Ammon's horn (tissue), 1 donor: ENCODE results near the gene NABP1.

Experiments used
- DNase-seq: peaks from one replicate; pipeline ENCODE4 v3.0.0-alpha.2; 2016; ENCODE audit warnings: low spot score

The NABP1 gene

GRCh38 chr2:191649519-191649918 lies 28.4 kb upstream of the NABP1 start:
- DNase-seq = no peak

- DNase-seq = no peak
Measured at GRCh38 chr2:191650896-191651773, 26.8 kb upstream of the NABP1 start.

GRCh38 chr2:191653667-191654391 lies 24.1 kb upstream of the NABP1 start:
- no peak for DNase-seq

DNA sequence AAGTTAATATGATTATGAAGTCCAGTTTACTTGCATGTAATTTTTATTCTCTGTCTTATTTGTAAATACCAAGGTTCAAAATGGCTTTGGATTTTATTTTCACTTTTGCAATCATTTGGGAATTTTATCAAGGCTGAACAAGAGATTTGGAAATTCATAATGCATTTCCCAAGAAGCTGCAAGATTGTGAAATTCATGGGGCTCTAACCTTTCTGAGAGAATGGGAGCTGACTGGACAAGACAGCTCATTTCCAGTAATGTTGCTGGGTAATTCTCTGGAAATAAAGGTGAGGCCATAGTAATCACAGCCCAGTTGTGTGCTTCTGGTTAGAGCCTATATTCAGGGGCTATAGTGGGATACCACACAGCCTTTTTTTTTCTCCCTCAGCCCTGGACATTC lies 21.5 kb upstream of the NABP1 start:
- no peak for DNase-seq

DNA sequence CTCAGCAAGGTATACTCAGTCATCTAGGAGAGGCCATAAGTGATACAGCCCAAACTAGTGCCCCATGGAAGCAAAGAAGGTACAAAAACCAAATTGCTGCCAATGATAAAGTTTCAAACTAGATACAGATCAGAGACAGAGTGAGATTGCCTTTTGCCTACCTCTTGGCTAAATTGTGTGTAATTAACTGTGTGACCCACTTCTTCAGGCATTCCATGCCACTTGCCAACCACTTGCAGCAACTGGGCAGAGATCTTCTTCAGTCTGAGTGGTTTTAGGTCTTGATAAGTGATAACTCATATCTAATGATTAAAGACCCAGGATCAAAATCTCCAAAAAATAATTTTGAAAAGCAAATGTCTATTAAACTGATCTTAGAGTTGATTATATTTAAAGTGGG lies 21.1 kb upstream of the NABP1 start:
- DNase-seq = no peak

DNA sequence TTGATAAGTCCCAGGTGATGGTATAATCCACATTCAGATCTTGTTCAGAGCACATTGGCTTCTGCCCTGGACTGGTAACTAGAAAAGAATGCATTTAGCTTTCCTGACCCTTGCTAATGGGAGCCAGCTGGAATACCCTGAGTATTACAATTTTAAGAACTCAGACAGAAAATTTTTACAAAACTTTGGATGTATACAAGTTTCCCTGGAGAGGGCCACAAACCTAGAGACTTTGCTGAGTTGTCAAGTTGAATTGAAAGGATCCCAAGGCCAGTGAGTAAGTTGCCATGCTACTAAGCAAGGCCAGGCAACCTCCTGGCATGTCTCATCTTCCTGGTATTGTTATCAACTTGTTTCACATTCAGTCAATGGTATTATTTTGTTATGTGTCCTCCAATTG lies 20.0 kb upstream of the NABP1 start:
- DNase-seq = no peak

GRCh38 chr2:191659198-191659597 lies 18.7 kb upstream of the NABP1 start:
- DNase-seq = no peak

DNA sequence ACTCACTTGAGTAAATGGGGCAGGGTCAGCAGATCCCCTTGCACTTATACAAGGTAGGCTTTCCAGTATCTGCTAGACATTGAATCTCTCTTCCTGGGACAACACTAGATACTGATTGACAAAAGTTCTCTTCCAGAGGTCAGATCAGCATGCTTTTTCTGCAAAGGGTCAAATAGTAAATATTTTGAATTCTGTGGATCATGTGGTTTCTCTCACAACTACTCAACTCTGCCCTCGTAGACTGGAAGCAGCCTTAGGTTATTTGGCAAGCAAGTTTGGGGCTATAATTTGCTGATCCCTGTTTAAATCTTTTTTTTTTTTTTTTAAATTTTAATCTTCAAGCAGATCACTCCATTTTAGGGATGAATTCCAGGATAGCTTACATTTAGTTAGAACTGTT lies 17.4 kb upstream of the NABP1 start:
- no peak for DNase-seq

DNA sequence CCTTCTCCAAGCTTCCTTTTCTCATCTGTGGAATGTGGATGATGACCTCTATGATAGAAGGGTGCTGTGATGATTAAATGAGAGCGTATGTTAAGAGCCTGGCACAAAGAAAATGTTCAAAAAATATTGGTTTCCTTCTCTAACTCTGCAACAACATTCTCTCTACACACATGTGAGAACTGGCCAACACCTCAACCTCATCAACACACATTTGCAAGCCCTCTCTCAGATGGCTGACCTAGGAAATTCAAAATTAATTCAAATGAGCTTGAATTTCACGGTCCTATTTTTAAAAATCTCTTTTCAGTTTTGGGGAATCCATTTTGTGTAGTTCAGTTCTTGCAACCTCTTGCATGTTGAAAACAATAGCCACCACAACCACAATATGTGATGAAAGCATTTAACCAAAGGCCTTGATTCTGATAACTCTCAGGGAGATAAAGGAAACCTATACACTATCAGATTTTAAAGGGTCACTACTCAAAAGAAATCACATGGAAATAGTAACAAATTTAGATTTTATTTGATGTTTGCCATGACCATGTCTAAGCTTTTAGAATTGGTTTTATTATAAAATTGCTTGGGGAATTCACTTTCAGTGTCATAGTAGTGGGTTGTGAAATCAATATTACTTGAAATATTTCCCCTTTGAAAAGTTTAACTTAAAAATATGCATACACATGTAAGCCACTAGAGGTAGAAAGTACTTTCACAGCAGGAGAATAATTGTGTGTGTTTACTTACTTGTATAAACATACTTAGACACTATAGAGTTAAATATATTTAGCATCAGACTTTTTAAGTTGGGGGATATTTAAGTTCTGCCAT lies 16.6 kb upstream of the NABP1 start:
- DNase-seq = no peak

GRCh38 chr2:191664823-191665677 lies 12.9 kb upstream of the NABP1 start:
- DNase-seq = no peak

GRCh38 chr2:191666226-191666625 lies 11.7 kb upstream of the NABP1 start:
- no peak for DNase-seq

DNA sequence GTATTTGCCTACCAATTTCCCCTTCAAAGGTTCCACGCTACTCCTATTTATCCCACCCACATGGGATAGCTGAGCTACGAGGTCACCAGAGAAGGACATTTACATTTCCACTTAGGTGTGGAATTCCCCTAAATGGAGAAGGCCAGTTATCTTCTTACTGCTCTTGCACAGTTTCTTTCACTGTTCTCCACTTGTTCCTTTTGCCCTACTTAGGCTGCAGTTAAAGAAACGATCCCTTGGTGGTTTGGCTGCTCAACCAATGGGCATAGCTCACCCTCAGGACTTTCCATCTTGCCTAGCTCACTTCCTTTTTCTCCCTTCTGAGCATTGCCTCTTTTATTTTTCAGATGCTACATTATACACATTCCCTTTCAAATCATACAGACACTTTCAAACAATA lies 11.2 kb upstream of the NABP1 start:
- DNase-seq = peak; percentile 50

DNA sequence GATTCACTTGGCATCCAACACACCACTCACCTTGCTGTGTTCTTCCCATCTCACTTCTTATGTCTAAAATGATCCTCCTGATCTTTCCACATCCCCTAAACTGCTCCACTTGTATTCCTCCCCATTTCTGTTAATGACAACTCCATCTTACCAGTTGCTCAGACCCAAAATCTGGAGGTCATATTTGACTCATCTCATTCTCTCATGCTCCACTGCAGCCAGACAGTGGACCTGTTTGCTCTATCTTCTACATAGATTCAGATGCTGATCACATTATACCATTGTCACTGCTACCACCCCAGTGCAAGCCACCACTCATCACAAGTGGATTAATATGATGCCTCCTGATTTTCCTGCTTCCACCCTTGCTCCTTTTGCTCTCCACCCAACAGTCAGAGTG lies 7.9 kb upstream of the NABP1 start:
- DNase-seq = no peak

GRCh38 chr2:191670787-191671186 lies 7.1 kb upstream of the NABP1 start:
- no peak for DNase-seq

- DNase-seq = peak; percentile 64
Measured at GRCh38 chr2:191675807-191676721, 1.9 kb upstream of the NABP1 start.

- peak; percentile 63 for DNase-seq
Measured at GRCh38 chr2:191676790-191677645, 918 bp upstream of the NABP1 start.

DNA sequence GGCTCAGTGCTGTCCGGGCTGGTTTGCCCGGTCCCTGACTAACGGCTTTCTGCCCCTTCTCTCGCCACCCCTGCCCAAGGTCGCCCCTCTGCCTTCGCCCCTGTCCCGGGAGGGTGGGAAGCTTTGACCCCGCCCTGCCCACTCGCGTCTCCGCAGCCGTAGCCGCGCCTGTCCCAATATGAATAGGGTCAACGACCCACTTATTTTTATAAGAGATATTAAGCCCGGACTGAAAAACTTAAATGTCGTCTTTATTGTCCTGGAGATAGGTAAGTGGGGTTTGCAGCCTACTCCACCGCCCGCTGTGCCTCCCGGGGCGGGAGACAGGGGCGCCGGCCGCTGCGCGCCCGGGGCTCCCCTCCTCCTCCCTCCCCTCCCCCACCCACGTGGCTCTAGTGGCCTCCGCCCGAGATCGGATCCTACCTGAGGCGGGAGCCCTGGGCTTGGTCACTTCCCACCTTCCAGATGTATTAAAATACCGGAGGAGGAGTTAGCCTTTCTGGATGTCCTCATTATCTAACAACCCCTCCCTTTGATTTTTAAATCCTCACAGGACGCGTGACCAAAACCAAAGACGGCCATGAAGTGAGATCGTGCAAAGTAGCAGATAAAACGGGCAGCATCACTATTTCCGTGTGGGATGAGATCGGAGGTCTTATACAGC lies 633 bp downstream of the NABP1 start:
- peak; percentile 12 for DNase-seq

- no peak for DNase-seq
Measured at GRCh38 chr2:191679818-191680600, 2.1 kb downstream of the NABP1 start.
